SK-N-SH (cell line): ENCODE measurements around the gene ASPSCR1. TPM values are rescaled to one million over a fixed set of nuclear protein-coding genes. Genes with fewer than 3 reads are reported as not detected.

ENCODE experiments used
- CTCF ChIA-PET: fragments of 300-600, 350-600 bp; formaldehyde crosslinking; extraction: SDS; loops from one replicate; lab custom pipeline; 2021; lab: Yijun Ruan, JAX
- POLR2A ChIA-PET: fragments of 350-600 bp; sonication (Branson Sonifier 250); formaldehyde crosslinking; extraction: SDS; loops from one replicate; lab custom pipeline; 2020; ENCODE audit warnings: antibody characterized with exemption, inconsistent platforms; lab: Yijun Ruan, JAX
- DNase-seq: peaks from one replicate; pipeline ENCODE4 v3.0.0; 2012
- H2AFZ ChIP-seq: fragments of 200-600 bp; sonication (generic); 2 replicates; pipeline ENCODE4 v1.8.1; 2016; ENCODE audit warnings: antibody characterized with exemption, mild to moderate bottlenecking, low read depth
- H3F3A ChIP-seq: fragments of 200-600 bp; sonication (generic); replicated peaks from 2 replicates; pipeline ENCODE3; 2016; ENCODE audit warnings: antibody characterized with exemption, mild to moderate bottlenecking; ENCODE audit not compliant: insufficient read depth
- H3K27ac ChIP-seq, 2 experiments: fragments of 200-500 bp in 1 of 2; fragments of 200-600 bp in 1 of 2; sonication (Bioruptor generic) in 1 of 2; sonication (generic), shearing (Covaris generic) in 1 of 2; 2 replicates each; pipeline versions ENCODE4 v1.5.1 to v1.6.1; 2014 to 2016; ENCODE audit warnings: low read depth in 2 of 2, inconsistent platforms in 1 of 2, low read length in 1 of 2, mild to moderate bottlenecking in 1 of 2, mixed read lengths in 1 of 2
- H3K27me3 ChIP-seq: fragments of 200-600 bp; sonication (generic), shearing (Covaris generic); 2 replicates; pipeline ENCODE4 v1.6.1; 2016; ENCODE audit warnings: mixed run types; ENCODE audit not compliant: insufficient read depth
- H3K36me3 ChIP-seq, 2 experiments: fragments of 200-500 bp in 1 of 2; fragments of 200-600 bp in 1 of 2; sonication (Bioruptor generic) in 1 of 2; sonication (generic) in 1 of 2; replicated peaks in 1 of 2; 2 replicates each; pipeline versions ENCODE3 to v1.5.1; 2014 to 2016; ENCODE audit warnings: low read length in 1 of 2, mild to moderate bottlenecking in 1 of 2; ENCODE audit not compliant: insufficient read depth in 2 of 2, control insufficient read depth in 1 of 2
- H3K4me1 ChIP-seq, 2 experiments: fragments of 200-500 bp in 1 of 2; fragments of 200-600 bp in 1 of 2; sonication (Bioruptor generic) in 1 of 2; sonication (generic), shearing (Covaris generic) in 1 of 2; 2 replicates each; pipeline versions ENCODE4 v1.5.1 to v1.6.1; 2014 to 2016; ENCODE audit warnings: low read depth in 1 of 2, low read length in 1 of 2, mixed run types in 1 of 2; ENCODE audit not compliant: insufficient read depth in 2 of 2, control insufficient read depth in 1 of 2
- H3K4me2 ChIP-seq: fragments of 200-600 bp; sonication (generic), shearing (Covaris generic); 2 replicates; pipeline ENCODE4 v1.6.1; 2017; ENCODE audit warnings: mixed run types
- H3K4me3 ChIP-seq, 2 experiments: fragments of 200-500 bp in 1 of 2; fragments of 200-600 bp in 1 of 2; sonication (Bioruptor generic) in 1 of 2; sonication (generic), shearing (Covaris generic) in 1 of 2; 2 replicates each; pipeline versions ENCODE4 v1.5.1 to v1.8.1; 2014 to 2016; ENCODE audit warnings: low read depth in 2 of 2, inconsistent platforms in 1 of 2, low read length in 1 of 2, mild to moderate bottlenecking in 1 of 2, mixed read lengths in 1 of 2, moderate library complexity in 1 of 2
- H3K79me2 ChIP-seq: fragments of 200-600 bp; sonication (generic); 2 replicates; pipeline ENCODE4 v1.8.1; 2017; ENCODE audit warnings: mild to moderate bottlenecking; ENCODE audit not compliant: insufficient read depth
- H3K9ac ChIP-seq: fragments of 200-600 bp; sonication (generic); 2 replicates; pipeline ENCODE4 v1.6.1; 2017; ENCODE audit warnings: mixed run types
- H3K9me2 ChIP-seq: fragments of 200-600 bp; sonication (generic); 2 replicates; pipeline ENCODE4 v1.6.1; 2017; ENCODE audit warnings: mixed run types
- H3K9me3 ChIP-seq: fragments of 200-600 bp; sonication (generic); 2 replicates; pipeline ENCODE4 v1.6.1; 2017; ENCODE audit warnings: mixed run types, mild to moderate bottlenecking, moderate library complexity
- H4K20me1 ChIP-seq: fragments of 200-600 bp; sonication (generic); 2 replicates; pipeline ENCODE4 v1.6.1; 2017; ENCODE audit warnings: mild to moderate bottlenecking, mixed run types; ENCODE audit not compliant: insufficient read depth
- ELF1 ChIP-seq: IDR thresholded peaks from 2 replicates; pipeline ENCODE4 v1.4.0; 2012
- EP300 ChIP-seq, 2 experiments: IDR thresholded peaks; 2 replicates each; pipeline versions ENCODE4 v1.4.0 to v1.6.1; 2012; ENCODE audit warnings: borderline replicate concordance in 1 of 2, low read depth in 1 of 2, low read length in 1 of 2
- FOSL2 ChIP-seq: IDR thresholded peaks from 2 replicates; pipeline ENCODE4 v1.4.0; 2012; ENCODE audit warnings: low read depth, mild to moderate bottlenecking, moderate library complexity, borderline replicate concordance
- JUND ChIP-seq: IDR thresholded peaks from 2 replicates; pipeline ENCODE4 v1.4.0; 2012
- MAX ChIP-seq: IDR thresholded peaks from 2 replicates; pipeline ENCODE4 v1.4.0; 2012; ENCODE audit warnings: low read depth
- PBX3 ChIP-seq: IDR thresholded peaks from 2 replicates; pipeline ENCODE4; 2012
- RCOR1 ChIP-seq: fragments of 150-350 bp; IDR thresholded peaks from 2 replicates; pipeline ENCODE4 v1.6.1; 2017; ENCODE audit warnings: antibody characterized with exemption, low read length
- SIN3A ChIP-seq: IDR thresholded peaks from 2 replicates; pipeline ENCODE4 v1.6.1; 2012; ENCODE audit warnings: low read depth, mild to moderate bottlenecking, low read length, moderate library complexity, borderline replicate concordance
- TCF12 ChIP-seq: IDR thresholded peaks from 2 replicates; pipeline ENCODE4 v1.4.0; 2012
- USF2 ChIP-seq: fragments of 150-350 bp; IDR thresholded peaks from 2 replicates; pipeline ENCODE4 v1.6.1; 2017; ENCODE audit warnings: antibody characterized with exemption, low read length, low read depth, borderline replicate concordance
- WGBS: methylation state at CpG from one replicate; pipeline ENCODE4 v1.1.6; 2017; ENCODE audit warnings: low lambda C conversion rate; 5-methylcytosine and 5-hydroxymethylcytosine counted together
- polyA plus RNA-seq, 3 experiments: library from polyadenylated mRNA; depleted of rRNA; stranded (reverse); fragments of >200 nt; gene quantifications; 2 replicates each; pipeline ENCODE4 v1.2.3, GENCODE V29; 2012

Gene ASPSCR1
- polyA plus RNA-seq, 1 of the 3 experiments (the other 2 are of a cell fraction) = 36.2 TPM

GRCh38 chr17:81935709-81936084 lies 41.7 kb upstream of the ASPSCR1 start:
- TF ChIP-seq RCOR1 (no peak), MAX (no peak), SIN3A (no peak), FOSL2 (no peak), TCF12 (no peak), ELF1 (no peak)
- TF ChIP-seq, all 33 proteins: peak for 0
- H3K27ac ChIP-seq = no peak overlapping the region
- peak overlapping the region; percentile 91; the same call in 1 of the 2 replicates for H3K9ac ChIP-seq
- H3F3A ChIP-seq = peaks cover 10% of the 10 kb centered on the region
- peaks cover 6 to 19% of the 10 kb centered on the region in 2 experiments; a peak in 2 of 4 replicates for H3K4me1 ChIP-seq
- H3K9me2 ChIP-seq = no peaks in the 10 kb centered on the region
- no peak for DNase-seq
- WGBS = 90% methylated on average over 6 of the region's 6 CpGs
- H3K4me2 ChIP-seq = peak overlapping the region; percentile 100
- CTCF ChIA-PET = interaction anchor here (1.2 to 17.7 kb wide), 6 partner anchors 8 to 101 kb away, joined by 3 to 216 read pairs (median 24); partner anchors contain the start of genes CENPX, LRRC45, MAFG and NOTUM
- peak overlapping the region; percentile 24 to 100 for H3K4me3 ChIP-seq
- H3K9me3 ChIP-seq = no peaks in the 10 kb centered on the region
- no peak overlapping the region for H2AFZ ChIP-seq
- no peaks in the 10 kb centered on the region for H3K27me3 ChIP-seq
- peaks cover 19% of the 10 kb centered on the region for H3K79me2 ChIP-seq
- POLR2A ChIA-PET = interaction anchor here (1.2 to 4.0 kb wide), 3 partner anchors 8 to 26 kb away, joined by 3 to 34 read pairs (median 11); partner anchors contain the start of gene MAFG
- H4K20me1 ChIP-seq = peaks cover 7% of the 10 kb centered on the region; the same call in 1 of the 2 replicates
- peaks cover 0 to 20% of the 10 kb centered on the region in 2 experiments for H3K36me3 ChIP-seq

GRCh38 chr17:81939218-81939617 lies 38.2 kb upstream of the ASPSCR1 start:
- DNase-seq = no peak
- CTCF ChIA-PET = interaction anchor here (1.1 to 17.7 kb wide), 5 partner anchors 15 to 91 kb away, joined by 3 to 216 read pairs (median 5); partner anchors contain the start of genes CENPX, LRRC45 and NOTUM

More at GRCh38 chr17:81939218-81939617, 38.2 kb upstream of the ASPSCR1 start:
- H3K27ac ChIP-seq = no peak overlapping the region
- H3K9me3 ChIP-seq = no peaks in the 10 kb centered on the region
- H3K36me3 ChIP-seq = peaks cover 0 to 9% of the 10 kb centered on the region in 2 experiments
- no peak overlapping the region for H2AFZ ChIP-seq
- no peak for TF ChIP-seq EP300 (IDR thresholded peaks at IDR 0.05; ENCODE audit: borderline replicate concordance in 1 of 2, low read depth in 1 of 2, low read length in 1 of 2)
- TF ChIP-seq PBX3 = no peak
- TF ChIP-seq USF2 = no peak
- TF ChIP-seq JUND = no peak
- no peak for TF ChIP-seq RCOR1
- TF ChIP-seq, all 33 proteins: peak for 0
- POLR2A ChIA-PET = interaction anchor here (1.2 to 4.0 kb wide), 2 partner anchors 10 to 11 kb away, joined by 3 to 34 read pairs; partner anchors contain the start of gene MAFG
- Histone ChIP-seq H3K27me3 (no peaks in the 10 kb centered on the region), H3K4me1 (peaks cover 6 to 19% of the 10 kb centered on the region in 2 experiments; a peak in 2 of 4 replicates), H3K79me2 (peaks cover 19% of the 10 kb centered on the region), H3K9ac (no peak overlapping the region), H3K4me3 (no peak overlapping the region), H3K4me2 (no peak overlapping the region), H3F3A (peaks cover 3% of the 10 kb centered on the region), H3K9me2 (no peaks in the 10 kb centered on the region), H4K20me1 (no peaks in the 10 kb centered on the region)
- 76% methylated on average over 9 of the region's 15 CpGs for WGBS
